Activated CD4-positive, CD25-positive, alpha-beta regulatory T cell treated with anti-CD3 and anti-CD28 coated beads, Interleukin-2, amount 50 U/mL, for 72 hours (primary cell): ENCODE measurements around the gene RASGRP1.
A peak's percentile ranks its signal among the peaks of the same experiment; 100 is the strongest.

Source experiments
- DNase-seq: peaks from one replicate; pipeline ENCODE4 v3.0.0; 2021

RASGRP1 gene

GRCh38 chr15:38563723-38564519, 693 bp downstream of the RASGRP1 start:
- DNase-seq, result peak; percentile 96

- DNase-seq, result no peak
These were observed 2.3 kb downstream of the RASGRP1 start for GRCh38 chr15:38562278-38562677.

GRCh38 chr15:38560456-38560926, 4.1 kb downstream of the RASGRP1 start:
- DNase-seq, result no peak

GRCh38 chr15:38559636-38560307, 4.8 kb downstream of the RASGRP1 start:
- DNase-seq, result no peak

GRCh38 chr15:38559131-38559530, 5.5 kb downstream of the RASGRP1 start:
- no peak for DNase-seq

- DNase-seq, result no peak
These were observed 6.1 kb downstream of the RASGRP1 start for GRCh38 chr15:38558372-38559059.

GRCh38 chr15:38557921-38558320, 6.7 kb downstream of the RASGRP1 start:
- no peak for DNase-seq

- DNase-seq, result no peak
These were observed 8.8 kb downstream of the RASGRP1 start for GRCh38 chr15:38555686-38556334.

- no peak for DNase-seq
These were observed 10.3 kb downstream of the RASGRP1 start for GRCh38 chr15:38554354-38554753.

GRCh38 chr15:38553071-38553470, 11.5 kb downstream of the RASGRP1 start:
- DNase-seq, result no peak

- DNase-seq, result no peak
These were observed 12.6 kb downstream of the RASGRP1 start for GRCh38 chr15:38551720-38552648.

- no peak for DNase-seq
These were observed 15.4 kb downstream of the RASGRP1 start for GRCh38 chr15:38549222-38549621.

GRCh38 chr15:38547255-38547997, 17.2 kb downstream of the RASGRP1 start:
- DNase-seq, result no peak

- no peak for DNase-seq
These were observed 19.4 kb downstream of the RASGRP1 start for GRCh38 chr15:38545179-38545578.

GRCh38 chr15:38541026-38541425, 23.6 kb downstream of the RASGRP1 start:
- no peak for DNase-seq

- DNase-seq, result no peak
These were observed 24.1 kb downstream of the RASGRP1 start for GRCh38 chr15:38540510-38540909.

GRCh38 chr15:38539008-38539343, 25.6 kb downstream of the RASGRP1 start:
- DNase-seq, result no peak

GRCh38 chr15:38538328-38539007, 26.1 kb downstream of the RASGRP1 start:
- no peak for DNase-seq

GRCh38 chr15:38536201-38536676, 28.4 kb downstream of the RASGRP1 start:
- DNase-seq, result no peak

GRCh38 chr15:38535491-38536200, 29.0 kb downstream of the RASGRP1 start:
- DNase-seq, result no peak
